Panc1 (cell line): ENCODE measurements around the gene C1orf159.

ENCODE experiments used
- CTCF ChIP-seq: fragments of 450-650 bp; IDR thresholded peaks from 2 replicates; pipeline ENCODE4 v1.5.1; 2017; ENCODE audit warnings: mild to moderate bottlenecking
- REST ChIP-seq, 2 experiments: IDR thresholded peaks; 2 replicates each; pipeline ENCODE4 v1.6.1; 2011 to 2012; ENCODE audit warnings: low read depth in 2 of 2, control low read depth in 1 of 2, low read length in 1 of 2, mild to moderate bottlenecking in 1 of 2, moderate library complexity in 1 of 2; ENCODE audit not compliant: insufficient read depth in 1 of 2
- SIN3A ChIP-seq: IDR thresholded peaks from 2 replicates; pipeline ENCODE4 v1.6.1; 2012; ENCODE audit warnings: low read depth, mild to moderate bottlenecking, low read length, moderate library complexity, borderline replicate concordance; ENCODE audit not compliant: insufficient read depth
- TCF7L2 ChIP-seq: IDR thresholded peaks from 2 replicates; pipeline ENCODE4 v1.6.1; 2011; ENCODE audit warnings: mild to moderate bottlenecking, low read depth, low read length, inconsistent platforms

- TF ChIP-seq CTCF: no peak
- no peak for TF ChIP-seq REST (IDR thresholded peaks at IDR 0.05; ENCODE audit: insufficient read depth in 1 of 2, low read depth in 2 of 2, low read length in 1 of 2)
- TF ChIP-seq SIN3A: no peak
- no peak for TF ChIP-seq TCF7L2
Observed at GRCh38 chr1:1084372-1085170, 31.3 kb downstream of the C1orf159 start.
